Measurements from ENCODE around the gene MECP2. TPM values are rescaled to one million over a fixed set of nuclear protein-coding genes. Genes with fewer than 3 reads are reported as not detected.
A peak's percentile ranks its signal among the peaks of the same experiment; 100 is the strongest.

Gene MECP2
- total RNA-seq, 1 experiment from 2014 or later, result 20.4 TPM

- Histone ChIP-seq H3K4me2 (ENCODE audit: low read depth, low read length, poor library complexity, severe bottlenecking) (no peak overlapping the region), H3K4me3 (ENCODE audit: low read length) (no peak overlapping the region), H3K4me1 (ENCODE audit: low read length) (no peaks in the 10 kb centered on the region), H3K27ac (ENCODE audit: low read length) (no peak overlapping the region), H3K36me3 (ENCODE audit: insufficient read depth, low read length) (no peaks in the 10 kb centered on the region), H3K9ac (ENCODE audit: low read length) (no peak overlapping the region), H3K9me3 (ENCODE audit: low read length) (no peaks in the 10 kb centered on the region), H3K79me2 (ENCODE audit: low read length) (no peaks in the 10 kb centered on the region), H2AFZ (ENCODE audit: low read length) (no peak overlapping the region), H3K9me2 (replicated peaks; ENCODE audit: insufficient read depth, low read length) (no peaks in the 10 kb centered on the region), H4K20me1 (ENCODE audit: insufficient read depth, low read depth, low read length) (no peaks in the 10 kb centered on the region), H3K27me3 (ENCODE audit: low read length) (0 out of 2 replicates have a peak, but pooled peaks cover 4% of the 10 kb centered on the region)
- DNase-seq, result no peak
Measured at GRCh38 chrX:154113729-154114128, 16.2 kb upstream of the MECP2 start.

- H3K27me3 ChIP-seq (ENCODE audit: low read length), result no peaks in the 10 kb centered on the region
- no peaks in the 10 kb centered on the region for H3K9me3 ChIP-seq (ENCODE audit: low read length)
- H3K4me3 ChIP-seq (ENCODE audit: low read length), result no peak overlapping the region
- peaks cover 33% of the 10 kb centered on the region for H3K4me1 ChIP-seq (ENCODE audit: low read length)
- H3K9me2 ChIP-seq (replicated peaks; ENCODE audit: insufficient read depth, low read length), result no peaks in the 10 kb centered on the region
- H3K79me2 ChIP-seq (ENCODE audit: low read length), result peaks cover 34% of the 10 kb centered on the region
- H2AFZ ChIP-seq (ENCODE audit: low read length), result 0 out of 2 replicates have a peak overlapping the region, but pooled peaks have one; percentile 58
- H4K20me1 ChIP-seq (ENCODE audit: insufficient read depth, low read depth, low read length), result peaks cover 28% of the 10 kb centered on the region; the same call in 1 of the 2 replicates
- no peak overlapping the region for H3K27ac ChIP-seq (ENCODE audit: low read length)
- no peaks in the 10 kb centered on the region for H3K36me3 ChIP-seq (ENCODE audit: insufficient read depth, low read length)
- H3K4me2 ChIP-seq (ENCODE audit: low read depth, low read length, poor library complexity, severe bottlenecking), result peak overlapping the region; percentile 62
- no peak for DNase-seq
- no peak overlapping the region; the same call in 1 of the 2 replicates for H3K9ac ChIP-seq (ENCODE audit: low read length)
Measured at GRCh38 chrX:154098551-154098950, 1.0 kb upstream of the MECP2 start.

DNA sequence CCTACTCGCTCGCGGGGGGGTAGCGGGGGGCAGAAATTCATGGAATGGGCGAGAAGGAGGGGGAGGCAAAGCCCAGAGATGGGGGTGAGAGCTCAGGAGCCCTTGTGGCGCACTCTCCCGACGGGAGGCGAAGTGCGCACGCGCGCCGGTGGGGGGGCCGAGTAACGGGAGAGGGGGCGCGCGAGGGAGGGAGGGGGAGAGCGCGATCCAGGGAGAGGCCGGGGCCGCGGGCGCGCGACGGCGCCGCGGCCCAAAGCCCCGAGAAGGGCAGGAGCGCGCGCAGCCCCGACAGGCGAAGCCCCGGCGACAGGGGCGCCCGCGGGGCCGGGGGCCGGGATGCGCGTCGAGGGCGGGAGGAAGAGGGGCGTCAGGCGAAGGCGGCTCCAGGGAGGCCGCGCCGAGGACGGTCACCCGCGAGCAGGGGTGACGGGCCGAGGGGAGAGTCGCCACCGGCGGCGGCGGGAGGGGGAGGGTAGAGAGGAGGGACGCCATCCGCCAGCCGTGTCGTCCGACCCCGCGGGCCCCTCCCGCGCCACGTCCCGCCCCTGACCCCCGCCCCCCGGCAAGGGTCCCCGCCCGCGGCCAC is 421 bp downstream of the MECP2 start:
- H3K36me3 ChIP-seq (ENCODE audit: insufficient read depth, low read length), result no peaks in the 10 kb centered on the region
- H4K20me1 ChIP-seq (ENCODE audit: insufficient read depth, low read depth, low read length), result peaks cover 32% of the 10 kb centered on the region; the same call in 1 of the 2 replicates
- peak overlapping the region; percentile 91 for H3K9ac ChIP-seq (ENCODE audit: low read length)
- H3K4me1 ChIP-seq (ENCODE audit: low read length), result peaks cover 37% of the 10 kb centered on the region
- H3K4me3 ChIP-seq (ENCODE audit: low read length), result peak overlapping the region; percentile 92
- no peaks in the 10 kb centered on the region for H3K9me2 ChIP-seq (replicated peaks; ENCODE audit: insufficient read depth, low read length)
- H3K79me2 ChIP-seq (ENCODE audit: low read length), result peaks cover 47% of the 10 kb centered on the region
- no peaks in the 10 kb centered on the region for H3K27me3 ChIP-seq (ENCODE audit: low read length)
- peak overlapping the region; percentile 49; the same call in 1 of the 2 replicates for H3K27ac ChIP-seq (ENCODE audit: low read length)
- no peaks in the 10 kb centered on the region for H3K9me3 ChIP-seq (ENCODE audit: low read length)
- peak overlapping the region; percentile 92 for H3K4me2 ChIP-seq (ENCODE audit: low read depth, low read length, poor library complexity, severe bottlenecking)
- H2AFZ ChIP-seq (ENCODE audit: low read length), result no peak overlapping the region
- peak; percentile 85 for DNase-seq

DNA sequence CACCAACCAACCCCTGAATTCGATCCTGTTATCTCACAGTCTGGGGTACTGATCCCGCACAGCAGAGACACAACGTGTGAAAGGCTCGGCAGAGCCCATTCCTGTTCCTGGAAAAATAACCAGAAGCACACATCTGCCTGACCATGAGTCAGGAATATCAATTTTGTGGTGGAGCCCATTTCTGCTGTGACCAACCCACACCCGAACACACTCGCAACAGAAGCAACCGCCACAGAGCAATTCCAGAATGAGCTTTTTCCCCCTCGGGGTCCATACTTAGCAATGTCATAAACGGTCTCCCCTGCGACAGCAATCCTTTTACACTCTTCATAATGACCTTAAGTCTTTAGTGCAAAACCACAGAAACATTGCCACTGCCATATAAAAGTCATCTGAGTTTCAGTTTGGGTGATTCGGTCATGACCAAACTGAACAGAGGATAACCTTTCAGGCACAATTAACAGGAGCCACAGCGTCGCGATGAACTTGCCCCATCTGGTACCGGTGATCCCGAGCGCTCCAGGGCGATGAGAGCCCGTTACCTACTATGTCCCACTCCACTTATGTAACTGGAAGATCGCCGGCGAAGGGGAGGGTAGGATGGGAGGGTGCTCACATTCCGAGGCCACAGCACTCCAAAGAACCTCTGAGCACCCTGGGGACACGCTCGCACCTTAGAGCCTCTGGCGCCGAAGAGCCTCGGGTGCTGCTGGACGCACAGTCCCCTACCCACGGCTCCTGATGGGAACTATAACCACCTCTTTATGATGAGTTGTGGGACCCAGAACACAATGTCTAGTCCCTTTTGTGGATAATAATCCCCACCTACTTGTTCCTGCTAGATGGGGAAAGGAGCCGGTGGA is 1.1 kb downstream of the MECP2 start:
- Histone ChIP-seq H4K20me1 (ENCODE audit: insufficient read depth, low read depth, low read length) (peaks cover 36% of the 10 kb centered on the region; the same call in 1 of the 2 replicates), H2AFZ (ENCODE audit: low read length) (no peak overlapping the region), H3K36me3 (ENCODE audit: insufficient read depth, low read length) (peaks cover 4% of the 10 kb centered on the region), H3K9me2 (replicated peaks; ENCODE audit: insufficient read depth, low read length) (no peaks in the 10 kb centered on the region), H3K9me3 (ENCODE audit: low read length) (no peaks in the 10 kb centered on the region), H3K4me3 (ENCODE audit: low read length) (peak overlapping the region; percentile 92), H3K79me2 (ENCODE audit: low read length) (peaks cover 54% of the 10 kb centered on the region), H3K4me1 (ENCODE audit: low read length) (peaks cover 37% of the 10 kb centered on the region), H3K27me3 (ENCODE audit: low read length) (no peaks in the 10 kb centered on the region), H3K4me2 (ENCODE audit: low read depth, low read length, poor library complexity, severe bottlenecking) (peak overlapping the region; percentile 92), H3K9ac (ENCODE audit: low read length) (peak overlapping the region; percentile 91), H3K27ac (ENCODE audit: low read length) (peak overlapping the region; percentile 49; the same call in 1 of the 2 replicates)
- no peak for DNase-seq

GRCh38 chrX:154094833-154095232 is 2.7 kb downstream of the MECP2 start:
- Histone ChIP-seq H4K20me1 (ENCODE audit: insufficient read depth, low read depth, low read length) (peaks cover 44% of the 10 kb centered on the region; the same call in 1 of the 2 replicates), H3K9ac (ENCODE audit: low read length) (peak overlapping the region; percentile 91), H3K4me2 (ENCODE audit: low read depth, low read length, poor library complexity, severe bottlenecking) (peak overlapping the region; percentile 92), H2AFZ (ENCODE audit: low read length) (no peak overlapping the region), H3K4me3 (ENCODE audit: low read length) (peak overlapping the region; percentile 92; the same call in 1 of the 2 replicates), H3K79me2 (ENCODE audit: low read length) (peaks cover 67% of the 10 kb centered on the region), H3K27ac (ENCODE audit: low read length) (no peak overlapping the region), H3K36me3 (ENCODE audit: insufficient read depth, low read length) (peaks cover 5% of the 10 kb centered on the region), H3K4me1 (ENCODE audit: low read length) (peaks cover 37% of the 10 kb centered on the region), H3K27me3 (ENCODE audit: low read length) (no peaks in the 10 kb centered on the region), H3K9me3 (ENCODE audit: low read length) (no peaks in the 10 kb centered on the region), H3K9me2 (replicated peaks; ENCODE audit: insufficient read depth, low read length) (no peaks in the 10 kb centered on the region)
- no peak for DNase-seq

GRCh38 chrX:154093965-154094364 is 3.6 kb downstream of the MECP2 start:
- H3K36me3 ChIP-seq (ENCODE audit: insufficient read depth, low read length), result peaks cover 8% of the 10 kb centered on the region
- DNase-seq, result no peak
- peaks cover 44% of the 10 kb centered on the region; the same call in 1 of the 2 replicates for H4K20me1 ChIP-seq (ENCODE audit: insufficient read depth, low read depth, low read length)
- H3K79me2 ChIP-seq (ENCODE audit: low read length), result peaks cover 73% of the 10 kb centered on the region
- H3K9me2 ChIP-seq (replicated peaks; ENCODE audit: insufficient read depth, low read length), result no peaks in the 10 kb centered on the region
- no peak overlapping the region for H3K4me3 ChIP-seq (ENCODE audit: low read length)
- no peak overlapping the region for H3K4me2 ChIP-seq (ENCODE audit: low read depth, low read length, poor library complexity, severe bottlenecking)
- no peak overlapping the region for H2AFZ ChIP-seq (ENCODE audit: low read length)
- H3K27ac ChIP-seq (ENCODE audit: low read length), result no peak overlapping the region
- H3K4me1 ChIP-seq (ENCODE audit: low read length), result peaks cover 37% of the 10 kb centered on the region
- no peaks in the 10 kb centered on the region for H3K27me3 ChIP-seq (ENCODE audit: low read length)
- H3K9me3 ChIP-seq (ENCODE audit: low read length), result no peaks in the 10 kb centered on the region
- H3K9ac ChIP-seq (ENCODE audit: low read length), result no peak overlapping the region

- H2AFZ ChIP-seq (ENCODE audit: low read length), result no peak overlapping the region
- no peak overlapping the region for H3K4me2 ChIP-seq (ENCODE audit: low read depth, low read length, poor library complexity, severe bottlenecking)
- no peak overlapping the region for H3K9ac ChIP-seq (ENCODE audit: low read length)
- H3K27me3 ChIP-seq (ENCODE audit: low read length), result no peaks in the 10 kb centered on the region
- H3K4me3 ChIP-seq (ENCODE audit: low read length), result no peak overlapping the region
- H3K27ac ChIP-seq (ENCODE audit: low read length), result no peak overlapping the region
- peaks cover 8% of the 10 kb centered on the region for H3K36me3 ChIP-seq (ENCODE audit: insufficient read depth, low read length)
- H4K20me1 ChIP-seq (ENCODE audit: insufficient read depth, low read depth, low read length), result peaks cover 44% of the 10 kb centered on the region; the same call in 1 of the 2 replicates
- no peak for DNase-seq
- no peaks in the 10 kb centered on the region for H3K9me2 ChIP-seq (replicated peaks; ENCODE audit: insufficient read depth, low read length)
- peaks cover 29% of the 10 kb centered on the region for H3K4me1 ChIP-seq (ENCODE audit: low read length)
- H3K9me3 ChIP-seq (ENCODE audit: low read length), result no peaks in the 10 kb centered on the region
- H3K79me2 ChIP-seq (ENCODE audit: low read length), result peaks cover 86% of the 10 kb centered on the region
Measured at GRCh38 chrX:154092371-154092770, 5.1 kb downstream of the MECP2 start.

- Histone ChIP-seq H3K27ac (ENCODE audit: low read length) (no peak overlapping the region), H3K4me2 (ENCODE audit: low read depth, low read length, poor library complexity, severe bottlenecking) (no peak overlapping the region), H3K4me3 (ENCODE audit: low read length) (no peak overlapping the region), H3K9me2 (replicated peaks; ENCODE audit: insufficient read depth, low read length) (no peaks in the 10 kb centered on the region), H3K27me3 (ENCODE audit: low read length) (no peaks in the 10 kb centered on the region), H3K4me1 (ENCODE audit: low read length) (peaks cover 29% of the 10 kb centered on the region), H3K79me2 (ENCODE audit: low read length) (peaks cover 88% of the 10 kb centered on the region), H3K9me3 (ENCODE audit: low read length) (no peaks in the 10 kb centered on the region), H2AFZ (ENCODE audit: low read length) (no peak overlapping the region), H3K36me3 (ENCODE audit: insufficient read depth, low read length) (peaks cover 8% of the 10 kb centered on the region), H4K20me1 (ENCODE audit: insufficient read depth, low read depth, low read length) (peaks cover 43% of the 10 kb centered on the region; the same call in 1 of the 2 replicates), H3K9ac (ENCODE audit: low read length) (no peak overlapping the region)
- DNase-seq, result no peak
Measured at GRCh38 chrX:154091678-154092077, 5.8 kb downstream of the MECP2 start.
